ENCODE data around the gene NCKAP5.
A peak's percentile ranks its signal among the peaks of the same experiment; 100 is the strongest.

NCKAP5 gene

DNA sequence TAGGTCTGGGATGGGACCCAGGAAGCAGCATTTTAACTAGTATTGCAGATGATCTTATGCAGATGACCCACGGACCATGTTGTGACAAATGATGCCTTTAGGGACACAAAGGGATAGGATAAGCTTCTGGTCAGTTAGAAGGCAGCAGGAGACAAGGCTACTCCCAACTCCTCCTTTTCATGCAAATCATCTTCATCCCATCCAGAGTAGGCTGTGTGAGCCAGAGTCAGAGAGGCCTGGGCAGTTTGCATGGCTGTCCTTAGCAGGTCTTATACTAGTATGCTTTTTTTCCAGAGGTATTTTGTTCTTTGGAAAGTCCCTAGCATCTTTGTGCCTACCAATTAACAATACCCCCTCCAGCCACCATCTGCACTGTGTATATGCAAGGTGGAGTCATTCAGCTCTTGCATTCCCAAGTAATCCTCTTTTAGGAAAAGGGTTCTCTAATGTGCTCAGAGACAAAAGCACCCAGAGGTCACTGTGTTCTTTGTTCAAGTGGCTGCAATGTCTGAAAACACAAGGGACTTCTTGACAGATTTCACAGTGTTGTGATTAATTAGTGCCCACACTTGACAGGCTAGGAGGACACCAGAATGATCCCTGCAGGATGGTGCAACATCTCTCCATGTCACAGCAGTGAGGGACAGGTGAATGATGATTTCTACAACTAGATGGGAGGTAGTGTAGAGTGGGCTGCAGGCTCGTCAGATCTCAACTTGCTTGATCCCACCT, 225.8 kb downstream of the NCKAP5 start:
- Histone ChIP-seq H2BK15ac (replicated peaks; ENCODE audit: low read depth) (no peak overlapping the region), H3K79me1 (ENCODE audit: low read length) (no peaks in the 10 kb centered on the region), H3K27ac (ENCODE audit: low read depth, low read length) (no peak overlapping the region), H3K56ac (ENCODE audit: low read length) (no peak overlapping the region), H4K5ac (ENCODE audit: low read length) (no peak overlapping the region), H3K9ac (ENCODE audit: low read length) (no peak overlapping the region), H3K27me3 (ENCODE audit: insufficient read depth, low read length, poor library complexity) (no peaks in the 10 kb centered on the region), H2AK5ac (ENCODE audit: low read length) (no peak overlapping the region), H3K36me3 (ENCODE audit: control insufficient read depth, insufficient read depth, low read length) (no peaks in the 10 kb centered on the region), H3K4ac (ENCODE audit: low read depth, low read length) (no peak overlapping the region), H3K18ac (ENCODE audit: low read length) (no peak overlapping the region), H3K23ac (ENCODE audit: low read length) (no peak overlapping the region), H3K4me3 (ENCODE audit: low read length) (no peak overlapping the region), H3K79me2 (ENCODE audit: control insufficient read depth, insufficient read depth, low read length) (no peaks in the 10 kb centered on the region), H4K8ac (ENCODE audit: low read depth, low read length) (no peak overlapping the region), H3K4me2 (ENCODE audit: low read length) (no peak overlapping the region), H2BK5ac (ENCODE audit: low read length) (no peak overlapping the region), H2BK120ac (ENCODE audit: low read depth, low read length) (no peak overlapping the region), H3K4me1 (ENCODE audit: control insufficient read depth, low read depth, low read length) (no peaks in the 10 kb centered on the region)
- no peak for DNase-seq
- WGBS (ENCODE audit: extremely low coverage, insufficient coverage, low lambda C conversion rate) = no CpG with 5 or more reads among the region's 2 CpGs

DNA sequence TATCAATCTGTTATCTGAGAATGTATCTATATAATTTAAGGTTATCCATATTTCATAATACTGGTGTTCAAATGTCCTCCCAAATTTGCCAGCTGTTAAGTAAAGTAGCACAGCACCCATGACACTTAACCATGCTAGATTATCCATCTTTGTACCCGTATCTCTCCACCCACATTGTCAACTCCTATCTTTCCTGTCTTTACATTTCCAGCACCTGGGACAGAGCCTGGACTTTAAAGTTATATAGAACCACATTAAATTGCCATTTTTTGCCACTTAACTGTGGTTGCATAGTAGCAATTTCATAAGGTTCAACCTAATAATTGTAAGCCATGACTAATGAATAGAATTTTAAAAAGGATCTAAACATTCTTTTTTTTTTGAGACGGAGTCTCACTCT, 226.7 kb downstream of the NCKAP5 start:
- H3K9ac ChIP-seq (ENCODE audit: low read length) = no peak overlapping the region
- no peak overlapping the region for H4K5ac ChIP-seq (ENCODE audit: low read length)
- H3K23ac ChIP-seq (ENCODE audit: low read length) = no peak overlapping the region
- no peaks in the 10 kb centered on the region for H3K4me1 ChIP-seq (ENCODE audit: control insufficient read depth, low read depth, low read length)
- H3K18ac ChIP-seq (ENCODE audit: low read length) = no peak overlapping the region
- no peaks in the 10 kb centered on the region for H3K36me3 ChIP-seq (ENCODE audit: control insufficient read depth, insufficient read depth, low read length)
- H4K8ac ChIP-seq (ENCODE audit: low read depth, low read length) = no peak overlapping the region
- no peak overlapping the region for H3K4me2 ChIP-seq (ENCODE audit: low read length)
- H3K79me1 ChIP-seq (ENCODE audit: low read length) = no peaks in the 10 kb centered on the region
- H3K27ac ChIP-seq (ENCODE audit: low read depth, low read length) = no peak overlapping the region
- DNase-seq = no peak
- H3K4me3 ChIP-seq (ENCODE audit: low read length) = no peak overlapping the region
- no peak overlapping the region for H3K56ac ChIP-seq (ENCODE audit: low read length)
- H3K4ac ChIP-seq (ENCODE audit: low read depth, low read length) = no peak overlapping the region
- no peaks in the 10 kb centered on the region for H3K27me3 ChIP-seq (ENCODE audit: insufficient read depth, low read length, poor library complexity)
- H2AK5ac ChIP-seq (ENCODE audit: low read length) = no peak overlapping the region
- no peak overlapping the region for H2BK15ac ChIP-seq (replicated peaks; ENCODE audit: low read depth)
- H2BK5ac ChIP-seq (ENCODE audit: low read length) = no peak overlapping the region
- no peaks in the 10 kb centered on the region for H3K79me2 ChIP-seq (ENCODE audit: control insufficient read depth, insufficient read depth, low read length)
- no CpG with 5 or more reads among the region's 2 CpGs for WGBS (ENCODE audit: extremely low coverage, insufficient coverage, low lambda C conversion rate)
- H2BK120ac ChIP-seq (ENCODE audit: low read depth, low read length) = no peak overlapping the region

DNA sequence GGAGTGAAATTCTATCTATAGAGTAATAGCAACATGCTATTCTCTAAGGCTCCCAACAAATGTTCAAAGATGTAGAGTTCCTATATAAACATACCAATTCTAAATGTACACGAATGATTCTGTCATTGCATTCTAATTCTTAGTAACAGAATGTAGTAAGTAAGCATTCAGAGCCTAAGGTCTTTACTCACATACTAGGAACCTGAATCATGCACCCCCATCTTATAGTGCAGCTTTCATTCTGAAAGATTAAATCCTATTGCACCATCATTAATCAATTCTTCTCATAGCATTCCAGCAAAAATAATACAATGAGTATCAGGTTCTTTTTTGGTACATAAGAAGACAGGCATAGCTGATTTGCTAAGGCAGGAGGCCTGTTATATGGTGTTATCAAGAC, 230.0 kb downstream of the NCKAP5 start:
- no peak overlapping the region for H2BK15ac ChIP-seq (replicated peaks; ENCODE audit: low read depth)
- H3K4me1 ChIP-seq (ENCODE audit: control insufficient read depth, low read depth, low read length) = peaks cover 2% of the 10 kb centered on the region
- WGBS (ENCODE audit: extremely low coverage, insufficient coverage, low lambda C conversion rate) = no CpG with 5 or more reads among the region's 1 CpG
- DNase-seq = no peak
- H3K4ac ChIP-seq (ENCODE audit: low read depth, low read length) = no peak overlapping the region
- H3K79me1 ChIP-seq (ENCODE audit: low read length) = no peaks in the 10 kb centered on the region
- no peak overlapping the region for H3K4me2 ChIP-seq (ENCODE audit: low read length)
- no peak overlapping the region for H2BK5ac ChIP-seq (ENCODE audit: low read length)
- H2AK5ac ChIP-seq (ENCODE audit: low read length) = no peak overlapping the region
- H3K56ac ChIP-seq (ENCODE audit: low read length) = no peak overlapping the region
- H3K4me3 ChIP-seq (ENCODE audit: low read length) = no peak overlapping the region
- no peaks in the 10 kb centered on the region for H3K79me2 ChIP-seq (ENCODE audit: control insufficient read depth, insufficient read depth, low read length)
- no peak overlapping the region for H2BK120ac ChIP-seq (ENCODE audit: low read depth, low read length)
- H3K36me3 ChIP-seq (ENCODE audit: control insufficient read depth, insufficient read depth, low read length) = no peaks in the 10 kb centered on the region
- H3K27me3 ChIP-seq (ENCODE audit: insufficient read depth, low read length, poor library complexity) = no peaks in the 10 kb centered on the region
- no peak overlapping the region for H4K5ac ChIP-seq (ENCODE audit: low read length)
- H3K18ac ChIP-seq (ENCODE audit: low read length) = no peak overlapping the region
- no peak overlapping the region for H3K23ac ChIP-seq (ENCODE audit: low read length)
- H4K8ac ChIP-seq (ENCODE audit: low read depth, low read length) = no peak overlapping the region
- no peak overlapping the region for H3K9ac ChIP-seq (ENCODE audit: low read length)
- no peak overlapping the region for H3K27ac ChIP-seq (ENCODE audit: low read depth, low read length)

DNA sequence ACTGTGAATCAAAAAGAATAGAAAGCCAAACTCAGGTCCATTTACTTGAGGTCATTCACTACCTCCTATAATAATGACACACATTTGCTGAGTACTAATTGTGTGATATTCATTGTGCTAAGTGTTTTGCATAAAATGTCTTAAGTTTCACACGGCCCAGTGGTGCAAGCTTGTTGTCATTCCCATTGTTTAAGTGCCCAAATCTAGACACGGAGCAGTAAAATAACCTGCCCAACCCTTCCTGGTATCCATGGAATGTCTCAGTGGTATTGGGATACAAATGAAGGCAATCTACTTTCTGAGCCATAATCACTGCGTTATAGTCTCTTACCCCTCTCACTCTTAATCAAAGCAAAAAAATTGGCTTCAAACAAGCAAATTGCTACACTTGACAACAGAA, 233.3 kb downstream of the NCKAP5 start:
- Histone ChIP-seq H2BK120ac (ENCODE audit: low read depth, low read length) (no peak overlapping the region), H3K9ac (ENCODE audit: low read length) (no peak overlapping the region), H2BK15ac (replicated peaks; ENCODE audit: low read depth) (no peak overlapping the region), H3K23ac (ENCODE audit: low read length) (no peak overlapping the region), H3K27ac (ENCODE audit: low read depth, low read length) (no peak overlapping the region), H3K4me3 (ENCODE audit: low read length) (no peak overlapping the region), H2BK5ac (ENCODE audit: low read length) (no peak overlapping the region), H3K4ac (ENCODE audit: low read depth, low read length) (no peak overlapping the region), H2AK5ac (ENCODE audit: low read length) (no peak overlapping the region), H3K36me3 (ENCODE audit: control insufficient read depth, insufficient read depth, low read length) (no peaks in the 10 kb centered on the region), H3K79me1 (ENCODE audit: low read length) (no peaks in the 10 kb centered on the region), H4K5ac (ENCODE audit: low read length) (no peak overlapping the region), H4K8ac (ENCODE audit: low read depth, low read length) (no peak overlapping the region), H3K27me3 (ENCODE audit: insufficient read depth, low read length, poor library complexity) (no peaks in the 10 kb centered on the region), H3K79me2 (ENCODE audit: control insufficient read depth, insufficient read depth, low read length) (no peaks in the 10 kb centered on the region), H3K56ac (ENCODE audit: low read length) (no peak overlapping the region), H3K4me1 (ENCODE audit: control insufficient read depth, low read depth, low read length) (peaks cover 2% of the 10 kb centered on the region), H3K18ac (ENCODE audit: low read length) (no peak overlapping the region), H3K4me2 (ENCODE audit: low read length) (no peak overlapping the region)
- no CpG with 5 or more reads among the region's 3 CpGs for WGBS (ENCODE audit: extremely low coverage, insufficient coverage, low lambda C conversion rate)
- peak; percentile 49 for DNase-seq

DNA sequence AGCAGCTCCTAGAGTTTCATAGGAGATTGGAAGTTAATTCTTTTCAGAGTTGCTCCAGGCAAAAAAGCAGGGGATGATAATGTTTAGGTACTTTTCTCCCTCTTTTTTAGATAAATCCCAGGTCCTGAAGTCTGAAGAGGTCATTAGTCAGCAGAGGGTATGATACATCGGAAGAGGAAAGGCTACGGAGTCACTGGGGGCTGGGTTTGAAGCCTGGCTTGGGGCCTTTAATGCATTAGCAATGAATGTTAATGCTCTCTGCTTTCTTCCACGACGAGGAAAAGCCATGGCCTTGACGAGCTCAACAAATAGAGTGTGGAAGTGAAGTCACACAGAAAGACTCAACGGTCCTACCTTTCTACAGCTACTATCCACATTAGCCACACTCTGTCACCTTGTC, 235.1 kb downstream of the NCKAP5 start:
- WGBS (ENCODE audit: extremely low coverage, insufficient coverage, low lambda C conversion rate) = no CpG with 5 or more reads among the region's 6 CpGs

DNA sequence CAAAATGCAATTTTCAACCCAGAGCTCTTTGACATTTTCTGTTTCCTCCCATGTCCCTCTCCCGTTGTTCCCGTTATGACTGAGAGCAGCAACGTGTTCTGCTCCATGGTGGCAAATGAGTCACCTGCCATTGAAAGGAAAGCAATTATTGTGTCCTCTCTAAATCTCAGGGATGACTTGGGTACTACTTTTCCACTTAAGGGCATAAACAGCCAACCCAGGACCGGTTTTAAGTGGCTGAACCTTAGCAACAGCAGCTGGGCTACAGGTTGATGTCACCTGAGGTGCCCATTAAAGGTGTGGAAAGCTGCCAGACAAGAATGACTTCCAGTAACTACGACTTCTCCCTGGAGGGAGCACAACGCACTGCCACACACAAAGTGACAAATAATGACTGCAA, 236.8 kb downstream of the NCKAP5 start:
- Histone ChIP-seq H3K4me3 (ENCODE audit: low read length) (no peak overlapping the region), H4K5ac (ENCODE audit: low read length) (no peak overlapping the region), H3K79me2 (ENCODE audit: control insufficient read depth, insufficient read depth, low read length) (no peaks in the 10 kb centered on the region), H3K36me3 (ENCODE audit: control insufficient read depth, insufficient read depth, low read length) (no peaks in the 10 kb centered on the region), H3K4me1 (ENCODE audit: control insufficient read depth, low read depth, low read length) (peaks cover 2% of the 10 kb centered on the region), H3K4ac (ENCODE audit: low read depth, low read length) (no peak overlapping the region), H2BK120ac (ENCODE audit: low read depth, low read length) (no peak overlapping the region), H3K56ac (ENCODE audit: low read length) (no peak overlapping the region), H3K79me1 (ENCODE audit: low read length) (no peaks in the 10 kb centered on the region), H3K9ac (ENCODE audit: low read length) (no peak overlapping the region), H2BK15ac (replicated peaks; ENCODE audit: low read depth) (no peak overlapping the region), H3K23ac (ENCODE audit: low read length) (no peak overlapping the region), H3K27ac (ENCODE audit: low read depth, low read length) (no peak overlapping the region), H4K8ac (ENCODE audit: low read depth, low read length) (no peak overlapping the region), H3K18ac (ENCODE audit: low read length) (no peak overlapping the region), H2BK5ac (ENCODE audit: low read length) (no peak overlapping the region), H2AK5ac (ENCODE audit: low read length) (no peak overlapping the region), H3K4me2 (ENCODE audit: low read length) (no peak overlapping the region), H3K27me3 (ENCODE audit: insufficient read depth, low read length, poor library complexity) (no peaks in the 10 kb centered on the region)
- no peak for DNase-seq
- no CpG with 5 or more reads among the region's 6 CpGs for WGBS (ENCODE audit: extremely low coverage, insufficient coverage, low lambda C conversion rate)

More for the DNA sequence above, 235.1 kb downstream of the NCKAP5 start:
- H3K27ac ChIP-seq (ENCODE audit: low read depth, low read length) = no peak overlapping the region
- H2BK120ac ChIP-seq (ENCODE audit: low read depth, low read length) = no peak overlapping the region
- no peaks in the 10 kb centered on the region for H3K36me3 ChIP-seq (ENCODE audit: control insufficient read depth, insufficient read depth, low read length)
- H3K18ac ChIP-seq (ENCODE audit: low read length) = no peak overlapping the region
- H3K4ac ChIP-seq (ENCODE audit: low read depth, low read length) = no peak overlapping the region
- no peak overlapping the region for H3K4me3 ChIP-seq (ENCODE audit: low read length)
- no peak for DNase-seq
- H4K8ac ChIP-seq (ENCODE audit: low read depth, low read length) = no peak overlapping the region
- peaks cover 2% of the 10 kb centered on the region for H3K4me1 ChIP-seq (ENCODE audit: control insufficient read depth, low read depth, low read length)
- no peak overlapping the region for H3K4me2 ChIP-seq (ENCODE audit: low read length)
- no peak overlapping the region for H2BK15ac ChIP-seq (replicated peaks; ENCODE audit: low read depth)
- no peak overlapping the region for H3K56ac ChIP-seq (ENCODE audit: low read length)
- no peak overlapping the region for H2BK5ac ChIP-seq (ENCODE audit: low read length)
- no peak overlapping the region for H3K9ac ChIP-seq (ENCODE audit: low read length)
- no peaks in the 10 kb centered on the region for H3K79me1 ChIP-seq (ENCODE audit: low read length)
- no peak overlapping the region for H3K23ac ChIP-seq (ENCODE audit: low read length)
- no peak overlapping the region for H4K5ac ChIP-seq (ENCODE audit: low read length)
- no peaks in the 10 kb centered on the region for H3K79me2 ChIP-seq (ENCODE audit: control insufficient read depth, insufficient read depth, low read length)
- no peaks in the 10 kb centered on the region for H3K27me3 ChIP-seq (ENCODE audit: insufficient read depth, low read length, poor library complexity)
- H2AK5ac ChIP-seq (ENCODE audit: low read length) = no peak overlapping the region
